ENCODE measurements around the gene RBM47. TPM values are rescaled to one million over a fixed set of nuclear protein-coding genes. Genes with fewer than 3 reads are reported as not detected.
A peak's percentile ranks its signal among the peaks of the same experiment; 100 is the strongest.

Gene RBM47
- total and polyA plus RNA-seq, 10 of the 15 experiments (the other 5 are each of a cell fraction or from before 2014, with no cell fraction given), result 7.9 to 45.0 (median 28.7) TPM

GRCh38 chr4:40378619-40379018 lies 251.0 kb downstream of the RBM47 start:
- in situ Hi-C loops (cut with MboI) (no loop called here), intact Hi-C loops (cut with micrococcal nuclease; ENCODE audit: unreplicated experiment) (no loop called here)
- ChIA-PET POLR2A (no interaction called here), SMC1A (ENCODE audit: uncharacterized antibody, unreplicated experiment) (interaction anchor here (1.1 to 1.5 kb wide), 2 partner anchors 9 to 10 kb away, joined by 3 read pairs; no protein-coding TSS in a partner anchor), CTCF (interaction anchor here (1.1 to 2.1 kb wide), 2 partner anchors 9 to 13 kb away, joined by 4 to 5 read pairs; no protein-coding TSS in a partner anchor), RAD21 (ENCODE audit: unreplicated experiment) (no interaction called here)
- no peak overlapping the region for H3K4me2 ChIP-seq (ENCODE audit: control insufficient read depth, insufficient read depth)
- whole genome bisulfite sequencing (ENCODE audit: insufficient coverage, insufficient replicate concordance, low lambda C conversion rate, missing lambda C conversion rate), result 43% methylated on average over 2 of the region's 2 CpGs
- no peak overlapping the region for H3K4me3 ChIP-seq
- no peak overlapping the region for H3K9ac ChIP-seq (ENCODE audit: control insufficient read depth, insufficient read depth, low read length)
- no peaks in the 10 kb centered on the region for H3K27me3 ChIP-seq (replicated peaks in 1 of 2; ENCODE audit: control insufficient read depth in 2 of 2, insufficient read depth in 2 of 2, low read length in 1 of 2)
- BruUV-seq (replicated peaks), result no TSS peak
- no peak for FAIRE-seq
- no peaks in the 10 kb centered on the region for H3K36me3 ChIP-seq (ENCODE audit: control insufficient read depth in 2 of 2, insufficient read depth in 2 of 2, low read length in 1 of 2)
- no peaks in the 10 kb centered on the region for H4K20me1 ChIP-seq (ENCODE audit: control insufficient read depth, insufficient read depth)
- H3K79me2 ChIP-seq (ENCODE audit: control insufficient read depth, insufficient read depth, low read length), result no peaks in the 10 kb centered on the region
- TF ChIP-seq SPI1 (IDR thresholded peaks at IDR 0.05; ENCODE audit: borderline replicate concordance, insufficient read depth, low read depth, low read length), result no peak
- no peak for TF ChIP-seq SMAD1 (IDR thresholded peaks at IDR 0.05; ENCODE audit: low read depth, partially characterized antibody)
- TF ChIP-seq NFIC (IDR thresholded peaks at IDR 0.05; ENCODE audit: low read depth, low read length), result no peak
- no peak for TF ChIP-seq CREM (IDR thresholded peaks at IDR 0.05; ENCODE audit: low read depth)
- ATAC-seq, result no peak
- H3K27ac ChIP-seq (ENCODE audit: control insufficient read depth, insufficient read depth), result no peak overlapping the region
- no peaks in the 10 kb centered on the region for H3K9me3 ChIP-seq (replicated peaks; ENCODE audit: control insufficient read depth, insufficient read depth, low read length)
- no peak for DNase-seq (ENCODE audit: low read depth, low spot score)
- no peaks in the 10 kb centered on the region for H3K4me1 ChIP-seq (ENCODE audit: control insufficient read depth, insufficient read depth, low read length)
- H2AFZ ChIP-seq (ENCODE audit: control insufficient read depth, low read depth, low read length), result no peak overlapping the region

GRCh38 chr4:40377512-40378365 lies 251.9 kb downstream of the RBM47 start:
- BruUV-seq (replicated peaks), result no TSS peak

More at GRCh38 chr4:40377512-40378365, 251.9 kb downstream of the RBM47 start:
- RAD21 ChIA-PET (ENCODE audit: unreplicated experiment), result no interaction called here
- FAIRE-seq, result no peak
- POLR2A ChIA-PET, result interaction anchor here (0.9 kb wide), 1 partner anchor 99 kb away, joined by 3 read pairs; no protein-coding TSS in a partner anchor
- no peak for DNase-seq (ENCODE audit: low read depth, low spot score)
- intact Hi-C loops (cut with micrococcal nuclease; ENCODE audit: unreplicated experiment), result no loop called here
- H3K9me3 ChIP-seq (replicated peaks; ENCODE audit: control insufficient read depth, insufficient read depth, low read length), result no peaks in the 10 kb centered on the region
- no peak for TF ChIP-seq EP300 (IDR thresholded peaks at IDR 0.05; ENCODE audit: borderline replicate concordance in 1 of 2, control insufficient read depth in 1 of 2, low read depth in 2 of 2, low read length in 2 of 2)
- no peak for TF ChIP-seq STAT1 (conservative IDR thresholded peaks at IDR 0.05)
- no peak for TF ChIP-seq RAD21 (IDR thresholded peaks at IDR 0.05; ENCODE audit: insufficient read depth, low read depth, low read length)
- TF ChIP-seq MTA3 (IDR thresholded peaks at IDR 0.05; ENCODE audit: borderline replicate concordance, low read length), result no peak
- TF ChIP-seq SREBF2 (IDR thresholded peaks at IDR 0.05; ENCODE audit: low read length), result no peak
- TF ChIP-seq USF1 (IDR thresholded peaks at IDR 0.05; ENCODE audit: borderline replicate concordance, extremely low read length, insufficient read depth, low read depth, low read length), result no peak
- TF ChIP-seq CBX3 (IDR thresholded peaks at IDR 0.05; ENCODE audit: borderline replicate concordance, low read depth), result no peak
- no peak for TF ChIP-seq NRF1 (conservative IDR thresholded peaks at IDR 0.05; ENCODE audit: low read depth, low read length)
- TF ChIP-seq ZSCAN29 (IDR thresholded peaks at IDR 0.05), result no peak
- no peak for TF ChIP-seq MEF2B (IDR thresholded peaks at IDR 0.05; ENCODE audit: partially characterized antibody, poor library complexity, severe bottlenecking)
- no peaks in the 10 kb centered on the region for H3K4me1 ChIP-seq (ENCODE audit: control insufficient read depth, insufficient read depth, low read length)
- in situ Hi-C loops (cut with MboI), result no loop called here
- SMC1A ChIA-PET (ENCODE audit: uncharacterized antibody, unreplicated experiment), result interaction anchor here (1.1 kb wide), 1 partner anchor 9 kb away, joined by 3 read pairs; no protein-coding TSS in a partner anchor
- no peaks in the 10 kb centered on the region for H4K20me1 ChIP-seq (ENCODE audit: control insufficient read depth, insufficient read depth)
- 65% methylated on average over 7 of the region's 7 CpGs for WGBS (ENCODE audit: insufficient coverage, insufficient replicate concordance, low lambda C conversion rate, missing lambda C conversion rate)
- no peak overlapping the region for H2AFZ ChIP-seq (ENCODE audit: control insufficient read depth, low read depth, low read length)
- no peak overlapping the region for H3K27ac ChIP-seq (ENCODE audit: control insufficient read depth, insufficient read depth)
- no peaks in the 10 kb centered on the region for H3K79me2 ChIP-seq (ENCODE audit: control insufficient read depth, insufficient read depth, low read length)
- ATAC-seq, result 0 out of 3 replicates have a peak, but pooled peaks have one; percentile 19
- no peaks in the 10 kb centered on the region for H3K27me3 ChIP-seq (replicated peaks in 1 of 2; ENCODE audit: control insufficient read depth in 2 of 2, insufficient read depth in 2 of 2, low read length in 1 of 2)
- no peak overlapping the region for H3K4me2 ChIP-seq (ENCODE audit: control insufficient read depth, insufficient read depth)
- no peak overlapping the region for H3K9ac ChIP-seq (ENCODE audit: control insufficient read depth, insufficient read depth, low read length)
- no peaks in the 10 kb centered on the region for H3K36me3 ChIP-seq (ENCODE audit: control insufficient read depth in 2 of 2, insufficient read depth in 2 of 2, low read length in 1 of 2)
- CTCF ChIA-PET, result interaction anchor here (1.1 to 2.1 kb wide), 2 partner anchors 8 to 14 kb away, joined by 4 to 5 read pairs; no protein-coding TSS in a partner anchor
- no peak overlapping the region for H3K4me3 ChIP-seq

Data from GM12878 (cell line).